Activated effector memory CD4-positive, alpha-beta T cell treated with Interleukin-2 at 50 U/mL for 16 hours (primary cell): ENCODE measurements around the gene CACNA1A.

ENCODE experiments used
- DNase-seq: peaks from one replicate; pipeline ENCODE4 v3.0.0-alpha.2; 2020

CACNA1A gene

GRCh38 chr19:13301627-13302334, 204.5 kb downstream of the CACNA1A start:
- no peak for DNase-seq

- no peak for DNase-seq
Observed at GRCh38 chr19:13300421-13301030, 205.8 kb downstream of the CACNA1A start.

GRCh38 chr19:13299838-13300237, 206.4 kb downstream of the CACNA1A start:
- DNase-seq = no peak

GRCh38 chr19:13298565-13299481, 207.5 kb downstream of the CACNA1A start:
- DNase-seq = no peak

- no peak for DNase-seq
Observed at GRCh38 chr19:13297023-13297422, 209.3 kb downstream of the CACNA1A start.

GRCh38 chr19:13294812-13295567, 211.3 kb downstream of the CACNA1A start:
- DNase-seq = no peak

- no peak for DNase-seq
Observed at GRCh38 chr19:13291913-13292312, 214.4 kb downstream of the CACNA1A start.

GRCh38 chr19:13290741-13291140, 215.5 kb downstream of the CACNA1A start:
- DNase-seq = no peak

GRCh38 chr19:13289295-13289694, 217.0 kb downstream of the CACNA1A start:
- no peak for DNase-seq

GRCh38 chr19:13286195-13286985, 219.9 kb downstream of the CACNA1A start:
- no peak for DNase-seq

- DNase-seq = no peak
Observed at GRCh38 chr19:13284929-13285928, 221.1 kb downstream of the CACNA1A start.

- no peak for DNase-seq
Observed at GRCh38 chr19:13283871-13284270, 222.4 kb downstream of the CACNA1A start.

GRCh38 chr19:13282486-13283065, 223.7 kb downstream of the CACNA1A start:
- DNase-seq = no peak

GRCh38 chr19:13281567-13282291, 224.6 kb downstream of the CACNA1A start:
- no peak for DNase-seq

- DNase-seq = peak; percentile 38
Observed at GRCh38 chr19:13277104-13277809, 229.0 kb downstream of the CACNA1A start.

- no peak for DNase-seq
Observed at GRCh38 chr19:13275016-13275722, 231.1 kb downstream of the CACNA1A start.

GRCh38 chr19:13270514-13271105, 235.7 kb downstream of the CACNA1A start:
- no peak for DNase-seq

GRCh38 chr19:13269348-13269747, 236.9 kb downstream of the CACNA1A start:
- no peak for DNase-seq
